GM21737 (cell line): ENCODE data around the gene NOM1.

Source experiments
- ATAC-seq: cut with Tn5 transposase; IDR thresholded peaks from one replicate; pipeline ENCODE4 v1.9.1; 2021; ENCODE audit warnings: mild to moderate bottlenecking, moderate library complexity; ENCODE audit not compliant: unreplicated experiment

The NOM1 gene

GRCh38 chr7:157003756-157004520 is 54.4 kb downstream of the NOM1 start:
- no peak for ATAC-seq

GRCh38 chr7:157004521-157005455 is 55.3 kb downstream of the NOM1 start:
- no peak for ATAC-seq

GRCh38 chr7:157005456-157006204 is 56.1 kb downstream of the NOM1 start:
- no peak for ATAC-seq

- ATAC-seq: no peak
Measured at GRCh38 chr7:157006205-157006747, 56.8 kb downstream of the NOM1 start.

- no peak for ATAC-seq
Measured at GRCh38 chr7:157006829-157007469, 57.4 kb downstream of the NOM1 start.

GRCh38 chr7:157007470-157008066 is 58.1 kb downstream of the NOM1 start:
- ATAC-seq: no peak

GRCh38 chr7:157008206-157009169 is 59.0 kb downstream of the NOM1 start:
- no peak for ATAC-seq

GRCh38 chr7:157009170-157009777 is 59.8 kb downstream of the NOM1 start:
- ATAC-seq: peak; percentile 29

GRCh38 chr7:157009778-157010587 is 60.5 kb downstream of the NOM1 start:
- peak; percentile 13 for ATAC-seq

GRCh38 chr7:157010588-157011332 is 61.2 kb downstream of the NOM1 start, which contains the start of gene MNX1:
Gene MNX1 (minus strand): TSS chr7:157010663. CDS start chr7:157010350, 313 bp downstream.
- peak; percentile 64 for ATAC-seq

GRCh38 chr7:157011333-157012112 is 62.0 kb downstream of the NOM1 start:
- no peak for ATAC-seq

GRCh38 chr7:157012113-157012547 is 62.6 kb downstream of the NOM1 start:
- no peak for ATAC-seq

- ATAC-seq: no peak
Measured at GRCh38 chr7:157013101-157013500, 63.6 kb downstream of the NOM1 start.

GRCh38 chr7:157013602-157014549 is 64.4 kb downstream of the NOM1 start:
- no peak for ATAC-seq
